IMR-90 (cell line): Measurements from ENCODE around the gene METTL17. TPM values are rescaled to one million over a fixed set of nuclear protein-coding genes. Genes with fewer than 3 reads are reported as not detected.
"Not testable (repeated sequence)": the region's sequence is repeated elsewhere in the genome, so short reads cannot be mapped to it uniquely, and the experiment has no call there.

Experiments used
- ATAC-seq: fragments of 200-7000 bp; cut with Tn5 transposase; 2 replicates; pipeline ENCODE4 v1.9.1; 2020; ENCODE audit warnings: low read depth, mild to moderate bottlenecking, moderate library complexity
- BruUV-seq: library from RNA; stranded (reverse); fragments of 400-500 nt; replicated peaks from 2 replicates; lab custom pipeline; 2021; lab: Mats Ljungman, UMichigan
- CTCF ChIA-PET: fragments of 300-600 bp; formaldehyde crosslinking; extraction: SDS; loops from one replicate; lab custom pipeline; 2021; ENCODE audit warnings: antibody characterized with exemption; lab: Yijun Ruan, JAX
- POLR2A ChIA-PET: fragments of 300-600 bp; sonication (Branson Sonifier 250); formaldehyde crosslinking; loops from one replicate; lab custom pipeline; 2022; ENCODE audit warnings: antibody characterized with exemption; ENCODE audit not compliant: unreplicated experiment; lab: Charles Lee
- DNase-seq: peaks from one replicate; pipeline ENCODE4 v3.0.0; 2013
- H2AFZ ChIP-seq: replicated peaks from 2 replicates; pipeline ENCODE3; 2013; ENCODE audit warnings: low read length, mild to moderate bottlenecking; ENCODE audit not compliant: poor library complexity
- H2AK5ac ChIP-seq: 2 replicates; pipeline ENCODE4 v1.6.1; 2013; ENCODE audit warnings: low read depth, low read length, inconsistent platforms
- H2AK9ac ChIP-seq: replicated peaks from 2 replicates; pipeline ENCODE3; 2013; ENCODE audit warnings: mild to moderate bottlenecking, low read depth, low read length, moderate library complexity; ENCODE audit not compliant: poor library complexity
- H2BK120ac ChIP-seq: 2 replicates; pipeline ENCODE4 v1.6.1; 2013; ENCODE audit warnings: low read depth, low read length, inconsistent platforms
- H2BK15ac ChIP-seq: 3 replicates; pipeline ENCODE4 v1.6.1; 2013; ENCODE audit warnings: low read depth, low read length, inconsistent platforms
- H2BK20ac ChIP-seq: 2 replicates; pipeline ENCODE4 v1.6.1; 2013; ENCODE audit warnings: low read depth, mild to moderate bottlenecking, inconsistent platforms, low read length, moderate library complexity
- H2BK5ac ChIP-seq: 2 replicates; pipeline ENCODE4 v1.6.1; 2013; ENCODE audit warnings: mild to moderate bottlenecking, low read depth, low read length, inconsistent platforms; ENCODE audit not compliant: poor library complexity, severe bottlenecking
- H3K14ac ChIP-seq: replicated peaks from 2 replicates; pipeline ENCODE4 v1.6.1; 2013; ENCODE audit warnings: low read depth, low read length, inconsistent platforms
- H3K18ac ChIP-seq: 2 replicates; pipeline ENCODE4 v1.6.1; 2013; ENCODE audit warnings: low read depth, low read length, control low read depth
- H3K23ac ChIP-seq: 2 replicates; pipeline ENCODE4 v1.6.1; 2013; ENCODE audit warnings: low read depth, low read length, inconsistent platforms
- H3K27ac ChIP-seq: 2 replicates; pipeline ENCODE4 v1.5.1; 2013; ENCODE audit warnings: mild to moderate bottlenecking, control low read depth, low read length; ENCODE audit not compliant: insufficient read depth
- H3K27me3 ChIP-seq: 2 replicates; pipeline ENCODE4 v1.6.1; 2013; ENCODE audit warnings: low read length; ENCODE audit not compliant: control insufficient read depth, insufficient read depth
- H3K36me3 ChIP-seq: 2 replicates; pipeline ENCODE4 v1.6.1; 2013; ENCODE audit warnings: low read length, mixed read lengths; ENCODE audit not compliant: control insufficient read depth, insufficient read depth
- H3K4ac ChIP-seq: 2 replicates; pipeline ENCODE4 v1.6.1; 2013; ENCODE audit warnings: low read depth, low read length, inconsistent platforms
- H3K4me1 ChIP-seq: 2 replicates; pipeline ENCODE4 v1.6.1; 2013; ENCODE audit warnings: low read length, mixed read lengths; ENCODE audit not compliant: control insufficient read depth, insufficient read depth
- H3K4me2 ChIP-seq: 2 replicates; pipeline ENCODE4 v1.6.1; 2013; ENCODE audit warnings: low read depth, mild to moderate bottlenecking, control low read depth, low read length, moderate library complexity
- H3K4me3 ChIP-seq: 2 replicates; pipeline ENCODE4 v1.5.1; 2013; ENCODE audit warnings: low read depth, mild to moderate bottlenecking, control low read depth, low read length, moderate library complexity; ENCODE audit not compliant: insufficient read depth
- H3K56ac ChIP-seq: 2 replicates; pipeline ENCODE4 v1.6.1; 2013; ENCODE audit warnings: low read length, inconsistent platforms; ENCODE audit not compliant: insufficient read depth; ENCODE audit errors: extremely low read depth
- H3K79me1 ChIP-seq, 2 experiments: 2 replicates each; pipeline ENCODE4 v1.6.1; 2013; ENCODE audit warnings: low read length in 2 of 2, inconsistent platforms in 1 of 2, low read depth in 1 of 2
- H3K9ac ChIP-seq: 2 replicates; pipeline ENCODE4 v1.6.1; 2013; ENCODE audit warnings: low read depth, low read length, control low read depth
- H3K9me1 ChIP-seq: 2 replicates; pipeline ENCODE4 v1.6.1; 2013; ENCODE audit warnings: low read length, inconsistent platforms; ENCODE audit not compliant: insufficient read depth
- H3K9me3 ChIP-seq: 2 replicates; pipeline ENCODE4 v1.6.1; 2013; ENCODE audit warnings: low read length; ENCODE audit not compliant: control insufficient read depth, insufficient read depth
- H4K20me1 ChIP-seq: 2 replicates; pipeline ENCODE4 v1.6.1; 2013; ENCODE audit warnings: low read length, inconsistent platforms; ENCODE audit not compliant: insufficient read depth
- H4K5ac ChIP-seq: 2 replicates; pipeline ENCODE4 v1.6.1; 2013; ENCODE audit warnings: mild to moderate bottlenecking, low read depth, low read length, control low read depth
- H4K8ac ChIP-seq, 2 experiments: 2 replicates each; pipeline ENCODE4 v1.6.1; 2013; ENCODE audit warnings: low read depth in 2 of 2, low read length in 2 of 2, control low read depth in 1 of 2, inconsistent platforms in 1 of 2
- H4K91ac ChIP-seq: 2 replicates; pipeline ENCODE4 v1.6.1; 2013; ENCODE audit warnings: low read depth, low read length, inconsistent platforms; ENCODE audit not compliant: insufficient read depth
- dilution Hi-C: fragments of 300-500 bp; cut with HindIII; formaldehyde crosslinking; loops from one replicate; pipeline ENCODE4 v1.14.3; 2018; ENCODE audit warnings: low sequenced_read_pairs; ENCODE audit not compliant: unreplicated experiment
- in situ Hi-C: fragments of 300-500 bp; cut with MboI; formaldehyde crosslinking; loops from 3 replicates; pipeline ENCODE4 v1.14.3; 2019; ENCODE audit warnings: low sequenced_read_pairs, inconsistent platforms, mixed read lengths
- intact Hi-C: fragments of 100-400 bp; cut with micrococcal nuclease; formaldehyde crosslinking; loops from 2 replicates; pipeline ENCODE4 v1.10.0; 2022
- polyA plus RNA-seq, 3 experiments: library from polyadenylated mRNA; depleted of rRNA; stranded (reverse); fragments of >200 nt; gene quantifications; 2 replicates each; pipeline ENCODE4 v1.2.3, GENCODE V29; 2012; ENCODE audit warnings: low replicate concordance in 1 of 3
- total RNA-seq: library from RNA; depleted of rRNA; stranded (reverse); fragments of >200 nt; gene quantifications from 2 replicates; pipeline ENCODE4 v1.2.3, GENCODE V29; 2012

Gene METTL17
- total and polyA plus RNA-seq, 2 of the 4 experiments (the other 2 are of a cell fraction), result 32.8 to 69.7 TPM

DNA sequence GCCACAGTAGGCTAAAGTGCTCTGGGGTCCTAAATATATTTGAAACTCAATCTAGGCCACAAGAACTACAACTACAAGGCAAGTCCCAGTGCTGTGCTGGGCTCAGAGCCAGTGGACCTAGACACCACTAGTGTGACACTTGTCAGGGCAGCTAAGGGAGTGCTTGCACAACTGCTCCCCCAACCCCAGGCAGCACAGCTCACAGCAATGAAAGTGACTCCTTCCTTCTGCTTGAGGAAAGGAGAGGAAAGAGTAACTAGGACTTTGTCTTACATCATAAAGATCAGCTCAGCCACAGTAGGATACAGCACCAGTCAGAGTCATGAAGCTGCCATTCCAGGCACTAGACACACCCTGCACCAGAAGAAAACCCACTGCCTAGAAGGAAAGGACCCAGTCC, 30.8 kb upstream of the METTL17 start:
- dilution Hi-C loops, H3K9ac ChIP-seq, H3K4me1 ChIP-seq, H3K9me3 ChIP-seq, H3K79me1 ChIP-seq, H3K4ac ChIP-seq, ATAC-seq, CTCF ChIA-PET, in situ Hi-C loops, POLR2A ChIA-PET, H2AFZ ChIP-seq, H2AK9ac ChIP-seq, H3K9me1 ChIP-seq, H2BK120ac ChIP-seq, H2AK5ac ChIP-seq, BruUV-seq, H3K4me3 ChIP-seq, H2BK5ac ChIP-seq, DNase-seq, H4K8ac ChIP-seq, H2BK15ac ChIP-seq, H4K91ac ChIP-seq, H4K5ac ChIP-seq, H3K56ac ChIP-seq, H3K18ac ChIP-seq, H3K23ac ChIP-seq, H3K14ac ChIP-seq, H3K27me3 ChIP-seq, intact Hi-C loops, H4K20me1 ChIP-seq, H2BK20ac ChIP-seq, H3K4me2 ChIP-seq, H3K36me3 ChIP-seq, H3K27ac ChIP-seq: not testable (repeated sequence)
